ENCODE measurements around the gene LYPLAL1.

DNA sequence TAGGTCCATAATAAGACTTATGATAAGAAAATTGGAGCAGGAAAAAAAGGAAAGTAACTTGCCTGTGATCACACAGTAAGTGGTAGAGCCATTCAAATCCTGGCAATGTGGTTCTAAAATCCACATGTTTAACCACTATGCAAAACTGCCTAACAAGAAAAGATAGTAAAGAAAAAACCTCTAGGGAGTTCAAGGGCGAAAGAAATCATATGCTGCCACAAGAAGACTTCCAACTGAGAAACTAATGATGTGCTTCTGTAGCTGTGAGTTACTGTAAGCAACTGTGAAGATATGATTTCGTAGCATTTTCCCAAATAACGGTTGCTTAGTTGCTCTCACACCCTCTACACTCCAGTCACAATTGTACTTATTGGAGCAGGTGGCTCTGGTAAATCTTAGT lies 20.9 kb upstream of the LYPLAL1 start:
- TF ChIP-seq POLR2A (IDR thresholded peaks at IDR 0.05) = no peak
- no peak for TF ChIP-seq CTCF (IDR thresholded peaks at IDR 0.05)

Measured in heart left ventricle (tissue), 13 donors.